GM23338 (cell line): ENCODE measurements around the gene TET2. TPM values are rescaled to one million over a fixed set of nuclear protein-coding genes. Genes with fewer than 3 reads are reported as not detected.

Experiments
- ATAC-seq: fragments of 200-7000 bp; cut with Tn5 transposase; 3 replicates; pipeline ENCODE4 v1.9.1; 2020
- DNase-seq: peaks from one replicate; pipeline ENCODE4 v3.0.0-alpha.2; 2015; ENCODE audit warnings: low spot score
- H2AFZ ChIP-seq: fragments of 200-600 bp; sonication (generic); 2 replicates; pipeline ENCODE4 v1.8.0; 2016; ENCODE audit warnings: antibody characterized with exemption, mild to moderate bottlenecking, moderate library complexity
- H3F3A ChIP-seq: fragments of 200-600 bp; sonication (generic); replicated peaks from 2 replicates; pipeline ENCODE4 v1.8.0; 2017; ENCODE audit warnings: antibody characterized with exemption, mixed run types, low read depth
- H3K27ac ChIP-seq: fragments of 200-600 bp; sonication (generic); 2 replicates; pipeline ENCODE4 v1.6.1; 2016; ENCODE audit warnings: low read depth
- H3K27me3 ChIP-seq: fragments of 200-600 bp; sonication (generic); 2 replicates; pipeline ENCODE4 v1.8.0; 2016; ENCODE audit warnings: mild to moderate bottlenecking, mixed run types, moderate library complexity; ENCODE audit not compliant: insufficient read depth
- H3K36me3 ChIP-seq: fragments of 200-600 bp; sonication (generic); 2 replicates; pipeline ENCODE4 v1.8.0; 2016; ENCODE audit warnings: mild to moderate bottlenecking; ENCODE audit not compliant: insufficient read depth
- H3K4me1 ChIP-seq: fragments of 200-600 bp; sonication (generic); 2 replicates; pipeline ENCODE4 v1.8.0; 2016; ENCODE audit warnings: mild to moderate bottlenecking, moderate library complexity; ENCODE audit not compliant: insufficient read depth
- H3K4me2 ChIP-seq: fragments of 200-600 bp; sonication (generic); 2 replicates; pipeline ENCODE4 v1.7.1; 2017; ENCODE audit warnings: mixed run types
- H3K4me3 ChIP-seq: fragments of 200-600 bp; sonication (generic); 2 replicates; pipeline ENCODE4 v1.6.1; 2016; ENCODE audit warnings: mixed run types
- H3K79me2 ChIP-seq: fragments of 200-600 bp; sonication (generic); replicated peaks from 2 replicates; pipeline ENCODE4 v1.8.0; 2017; ENCODE audit warnings: mild to moderate bottlenecking; ENCODE audit not compliant: insufficient read depth
- H3K9me2 ChIP-seq: fragments of 200-600 bp; sonication (generic); 2 replicates; pipeline ENCODE4 v1.8.0; 2017; ENCODE audit not compliant: insufficient read depth
- H4K20me1 ChIP-seq: fragments of 200-600 bp; sonication (generic); replicated peaks from 2 replicates; pipeline ENCODE4 v1.8.0; 2017; ENCODE audit warnings: mild to moderate bottlenecking; ENCODE audit not compliant: insufficient read depth
- H3K27ac Mint-ChIP-seq: 2 replicates; pipeline ENCODE4 v1.8.0; 2020; ENCODE audit warnings: inconsistent platforms, mild to moderate bottlenecking, moderate library complexity, mixed read lengths
- H3K27me3 Mint-ChIP-seq: 3 replicates; pipeline ENCODE4 v1.8.0; 2022; ENCODE audit warnings: low read depth, mild to moderate bottlenecking, moderate library complexity, mixed read lengths, inconsistent platforms; ENCODE audit not compliant: insufficient read depth, poor library complexity
- H3K36me3 Mint-ChIP-seq: 3 replicates; pipeline ENCODE4 v1.8.0; 2021; ENCODE audit warnings: low read depth, mild to moderate bottlenecking, inconsistent platforms, moderate library complexity, mixed read lengths
- H3K4me1 Mint-ChIP-seq: 3 replicates; pipeline ENCODE4 v1.8.0; 2020; ENCODE audit warnings: mild to moderate bottlenecking, inconsistent platforms, mixed read lengths
- H3K4me3 Mint-ChIP-seq: 3 replicates; pipeline ENCODE4 v1.8.0; 2021; ENCODE audit warnings: moderate library complexity, mild to moderate bottlenecking, inconsistent platforms, mixed read lengths
- H3K9me3 Mint-ChIP-seq: 3 replicates; pipeline ENCODE4 v1.8.0; 2020; ENCODE audit warnings: moderate library complexity, mild to moderate bottlenecking, inconsistent platforms, mixed read lengths
- CREB1 ChIP-seq: fragments of 250-450 bp; sonication (Bioruptor Pico); IDR thresholded peaks from 2 replicates; pipeline ENCODE4 v1.5.0; 2020; ENCODE audit warnings: low read depth, mild to moderate bottlenecking, moderate library complexity
- ETS1 ChIP-seq: IDR thresholded peaks from 2 replicates; pipeline ENCODE4 v1.6.1; 2016; ENCODE audit warnings: antibody characterized with exemption
- EZH2phosphoT487 ChIP-seq: fragments of 200-600 bp; sonication (generic); IDR thresholded peaks from one replicate; pipeline ENCODE4 v1.8.1; 2018; ENCODE audit warnings: antibody characterized with exemption; ENCODE audit not compliant: unreplicated experiment
- JUNB ChIP-seq: IDR thresholded peaks from one replicate; pipeline ENCODE4 v1.6.1; 2016; ENCODE audit warnings: antibody characterized with exemption; ENCODE audit not compliant: unreplicated experiment
- NANOG ChIP-seq: IDR thresholded peaks from 2 replicates; pipeline ENCODE4 v1.6.1; 2016; ENCODE audit warnings: antibody characterized with exemption, borderline replicate concordance
- REST ChIP-seq: IDR thresholded peaks from one replicate; pipeline ENCODE4 v1.6.1; 2018; ENCODE audit warnings: antibody characterized with exemption; ENCODE audit not compliant: unreplicated experiment
- STAT1 ChIP-seq: IDR thresholded peaks from one replicate; pipeline ENCODE4 v1.6.1; 2016; ENCODE audit warnings: antibody characterized with exemption; ENCODE audit not compliant: unreplicated experiment
- ZNF114 ChIP-seq: fragments of 250-450 bp; sonication (Bioruptor Pico); IDR thresholded peaks from 2 replicates; pipeline ENCODE4 v1.5.0; 2020; ENCODE audit warnings: mild to moderate bottlenecking, moderate library complexity
- ZNF331 ChIP-seq: fragments of 250-450 bp; sonication (Bioruptor Pico); IDR thresholded peaks from 2 replicates; pipeline ENCODE4 v1.5.0; 2020; ENCODE audit warnings: low read depth, mild to moderate bottlenecking, moderate library complexity
- ZNF462 ChIP-seq: fragments of 250-450 bp; sonication (Bioruptor Pico); IDR thresholded peaks from 2 replicates; pipeline ENCODE4 v1.5.0; 2020; ENCODE audit warnings: mild to moderate bottlenecking, moderate library complexity
- polyA plus RNA-seq: library from polyadenylated mRNA; unstranded; fragments of >200 nt; fragmentation: Nextera tagmentation; extraction: Ambion mirVana; gene quantifications from 2 replicates; pipeline ENCODE4 v1.2.1, GENCODE V29; 2016
- total RNA-seq: library from RNA; depleted of rRNA; stranded (reverse); fragments of >200 nt; shearing (Covaris generic); gene quantifications from 2 replicates; pipeline ENCODE4 v1.2.3, GENCODE V29; 2014

TET2 gene
- total and polyA plus RNA-seq, 2 experiments from 2014 or later, result 1.2 to 2.2 TPM

- H3K4me1 Mint-ChIP-seq, result peaks cover 12% of the 10 kb centered on the region
- Histone ChIP-seq H3K4me2 (no peak overlapping the region), H3F3A (no peaks in the 10 kb centered on the region), H3K27ac (no peak overlapping the region), H3K9me2 (no peaks in the 10 kb centered on the region), H3K4me3 (no peak overlapping the region), H3K27me3 (no peaks in the 10 kb centered on the region), H4K20me1 (no peaks in the 10 kb centered on the region), H3K36me3 (no peaks in the 10 kb centered on the region), H2AFZ (no peak overlapping the region), H3K4me1 (peaks cover 13% of the 10 kb centered on the region), H3K79me2 (no peaks in the 10 kb centered on the region)
- no peaks in the 10 kb centered on the region for H3K36me3 Mint-ChIP-seq
- H3K9me3 Mint-ChIP-seq, result no peaks in the 10 kb centered on the region
- ATAC-seq, result no peak
- H3K4me3 Mint-ChIP-seq, result no peak overlapping the region
- H3K27me3 Mint-ChIP-seq, result no peaks in the 10 kb centered on the region
- TF ChIP-seq JUNB, result no peak
- no peak for TF ChIP-seq ZNF331
- TF ChIP-seq STAT1, result no peak
- no peak for TF ChIP-seq ETS1
- TF ChIP-seq EZH2phosphoT487, result no peak
- TF ChIP-seq CREB1 (CRISPR knock-in tag), result no peak
- no peak for TF ChIP-seq NANOG
- no peak for TF ChIP-seq ZNF462
- no peak for TF ChIP-seq ZNF114 (CRISPR knock-in tag)
- no peak for TF ChIP-seq REST
- no peak for DNase-seq
- no peak overlapping the region for H3K27ac Mint-ChIP-seq
Measured at GRCh38 chr4:105230287-105230686, 83.6 kb downstream of the TET2 start.
